Calu3 (cell line): Measurements from ENCODE around the gene ZNF547. TPM values are rescaled to one million over a fixed set of nuclear protein-coding genes. Genes with fewer than 3 reads are reported as not detected.

Source experiments
- BruUV-seq: library from RNA; stranded (reverse); fragments of 400-500 nt; replicated peaks from 2 replicates; lab custom pipeline; 2021; lab: Mats Ljungman, UMichigan
- CTCF ChIA-PET: fragments of 300-600 bp; sonication (Branson Sonifier 250); formaldehyde crosslinking; loops from one replicate; lab custom pipeline; 2022; ENCODE audit warnings: antibody characterized with exemption; lab: Charles Lee
- DNase-seq: peaks from one replicate; pipeline ENCODE4 v3.0.0; 2022
- H3K27ac Mint-ChIP-seq: one replicate; pipeline ENCODE4 v1.8.0; 2022; ENCODE audit warnings: mixed read lengths; ENCODE audit not compliant: unreplicated experiment
- H3K27me3 Mint-ChIP-seq: one replicate; pipeline ENCODE4 v1.8.0; 2022; ENCODE audit warnings: mixed read lengths; ENCODE audit not compliant: unreplicated experiment
- H3K36me3 Mint-ChIP-seq: one replicate; pipeline ENCODE4 v1.8.0; 2022; ENCODE audit warnings: mild to moderate bottlenecking, moderate library complexity, mixed read lengths; ENCODE audit not compliant: insufficient read depth, unreplicated experiment
- H3K4me1 Mint-ChIP-seq: one replicate; pipeline ENCODE4 v1.8.0; 2022; ENCODE audit warnings: mild to moderate bottlenecking, low read depth, mixed read lengths; ENCODE audit not compliant: unreplicated experiment
- H3K4me3 Mint-ChIP-seq: one replicate; pipeline ENCODE4 v1.8.0; 2022; ENCODE audit warnings: mild to moderate bottlenecking, low read depth, moderate library complexity, mixed read lengths; ENCODE audit not compliant: unreplicated experiment
- H3K9me3 Mint-ChIP-seq: one replicate; pipeline ENCODE4 v1.8.0; 2022; ENCODE audit warnings: low read depth, mixed read lengths; ENCODE audit not compliant: unreplicated experiment
- intact Hi-C: fragments of 100-400 bp; cut with micrococcal nuclease; formaldehyde crosslinking; loops from one replicate; pipeline ENCODE4 v1.10.0; 2022; ENCODE audit not compliant: unreplicated experiment
- total RNA-seq: library from RNA; stranded (reverse); gene quantifications from 2 replicates; pipeline ENCODE4 v1.2.3, GENCODE V29; 2022
- TF ChIP-seq, protein P1 (sequence below): fragments of 200-600 bp; IDR thresholded peaks from one replicate; pipeline ENCODE4 v1.8.0; 2022; ENCODE audit warnings: antibody characterized with exemption; ENCODE audit not compliant: unreplicated experiment

The ZNF547 gene
- total RNA-seq, 1 experiment from 2014 or later, result 7.2 TPM

DNA sequence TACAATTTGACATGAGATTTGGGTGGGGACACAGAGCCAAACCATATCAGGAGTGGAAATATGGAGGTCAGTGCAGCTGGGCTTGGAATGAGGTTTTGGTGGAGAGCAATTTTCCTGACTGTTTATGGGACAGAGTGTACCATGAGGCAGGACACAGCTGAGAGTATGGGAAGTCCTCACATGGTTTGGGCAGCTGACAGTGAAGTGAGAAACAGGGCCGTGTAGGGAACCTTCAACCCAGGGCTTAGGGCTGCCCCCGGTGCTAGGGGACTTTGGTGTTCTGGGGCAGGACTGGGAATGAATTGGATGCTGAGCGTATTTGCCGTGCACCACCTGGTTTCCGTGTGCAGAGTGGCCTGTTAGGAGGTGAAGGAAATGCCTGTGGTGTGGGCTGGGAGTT is 32.4 kb downstream of the ZNF547 start:
- Mint-ChIP-seq H3K9me3 (peaks cover 36% of the 10 kb centered on the region), H3K27me3 (no peaks in the 10 kb centered on the region), H3K4me1 (peaks cover 5% of the 10 kb centered on the region), H3K4me3 (no peak overlapping the region), H3K36me3 (peaks cover 22% of the 10 kb centered on the region), H3K27ac (no peak overlapping the region)
- no peak for DNase-seq
- BruUV-seq, result no TSS peak
- TF ChIP-seq, protein P1, sequence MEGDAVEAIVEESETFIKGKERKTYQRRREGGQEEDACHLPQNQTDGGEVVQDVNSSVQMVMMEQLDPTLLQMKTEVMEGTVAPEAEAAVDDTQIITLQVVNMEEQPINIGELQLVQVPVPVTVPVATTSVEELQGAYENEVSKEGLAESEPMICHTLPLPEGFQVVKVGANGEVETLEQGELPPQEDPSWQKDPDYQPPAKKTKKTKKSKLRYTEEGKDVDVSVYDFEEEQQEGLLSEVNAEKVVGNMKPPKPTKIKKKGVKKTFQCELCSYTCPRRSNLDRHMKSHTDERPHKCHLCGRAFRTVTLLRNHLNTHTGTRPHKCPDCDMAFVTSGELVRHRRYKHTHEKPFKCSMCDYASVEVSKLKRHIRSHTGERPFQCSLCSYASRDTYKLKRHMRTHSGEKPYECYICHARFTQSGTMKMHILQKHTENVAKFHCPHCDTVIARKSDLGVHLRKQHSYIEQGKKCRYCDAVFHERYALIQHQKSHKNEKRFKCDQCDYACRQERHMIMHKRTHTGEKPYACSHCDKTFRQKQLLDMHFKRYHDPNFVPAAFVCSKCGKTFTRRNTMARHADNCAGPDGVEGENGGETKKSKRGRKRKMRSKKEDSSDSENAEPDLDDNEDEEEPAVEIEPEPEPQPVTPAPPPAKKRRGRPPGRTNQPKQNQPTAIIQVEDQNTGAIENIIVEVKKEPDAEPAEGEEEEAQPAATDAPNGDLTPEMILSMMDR, result no peak
- CTCF ChIA-PET, result no interaction called here
- intact Hi-C loops, result no loop called here

DNA sequence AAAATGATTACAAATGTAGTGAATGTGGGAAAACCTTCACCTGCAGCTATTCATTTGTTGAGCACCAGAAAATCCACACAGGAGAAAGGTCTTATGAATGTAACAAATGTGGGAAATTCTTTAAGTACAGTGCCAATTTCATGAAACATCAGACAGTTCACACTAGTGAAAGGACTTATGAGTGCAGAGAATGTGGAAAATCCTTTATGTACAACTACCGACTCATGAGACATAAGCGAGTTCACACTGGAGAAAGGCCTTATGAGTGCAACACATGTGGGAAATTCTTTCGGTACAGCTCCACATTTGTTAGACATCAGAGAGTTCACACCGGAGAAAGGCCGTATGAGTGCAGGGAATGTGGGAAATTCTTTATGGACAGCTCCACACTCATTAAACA is 35.5 kb downstream of the ZNF547 start:
- Mint-ChIP-seq H3K9me3 (peaks cover 48% of the 10 kb centered on the region), H3K36me3 (peaks cover 20% of the 10 kb centered on the region), H3K27ac (no peak overlapping the region), H3K4me3 (no peak overlapping the region), H3K27me3 (no peaks in the 10 kb centered on the region), H3K4me1 (no peaks in the 10 kb centered on the region)
- BruUV-seq, result no TSS peak
- intact Hi-C loops, result no loop called here
- no peak for DNase-seq
- CTCF ChIA-PET, result no interaction called here
- TF ChIP-seq, protein P1, result no peak

DNA sequence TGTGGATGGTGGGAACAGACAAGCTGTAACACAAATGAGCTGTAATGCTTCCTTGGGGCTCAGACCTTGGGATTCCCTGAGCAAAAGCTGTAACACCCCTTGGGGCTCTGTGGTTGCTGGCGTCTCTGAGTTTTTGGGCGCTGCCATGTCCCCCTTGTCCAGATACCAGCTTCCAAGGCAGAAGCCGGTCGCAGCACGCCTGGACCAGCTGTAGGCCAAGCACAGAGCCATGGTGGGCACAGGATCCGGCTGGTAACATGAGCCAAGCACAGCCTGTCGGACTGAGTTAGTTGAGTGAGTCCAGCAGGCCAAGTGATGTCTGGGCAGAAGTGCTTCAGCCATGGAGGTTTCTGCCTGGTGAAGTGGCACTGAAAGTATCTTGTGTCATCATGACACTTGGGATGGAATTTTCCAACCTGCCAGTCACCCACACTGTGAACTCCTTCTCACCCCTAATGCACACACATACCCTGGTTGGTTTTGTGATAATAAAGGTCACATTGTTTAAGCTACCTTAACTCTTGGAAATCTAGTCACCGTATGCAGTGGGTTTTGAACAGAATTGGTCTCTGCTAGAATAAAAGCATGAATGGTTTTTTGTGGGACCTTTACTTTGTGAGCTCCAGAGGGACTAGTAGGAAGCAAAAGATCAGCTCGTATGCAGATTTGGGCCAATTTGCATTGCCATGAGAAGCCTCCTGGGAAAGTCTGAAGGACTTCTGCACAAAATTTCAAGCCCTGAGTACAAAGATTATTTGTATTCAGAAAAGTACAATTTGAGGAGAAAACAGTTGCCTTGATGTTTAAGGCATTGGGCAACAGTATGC is 40.6 kb downstream of the ZNF547 start:
- no peak for DNase-seq
- Mint-ChIP-seq H3K27ac (no peak overlapping the region), H3K9me3 (peaks cover 20% of the 10 kb centered on the region), H3K4me3 (no peak overlapping the region), H3K36me3 (no peaks in the 10 kb centered on the region), H3K27me3 (no peaks in the 10 kb centered on the region), H3K4me1 (no peaks in the 10 kb centered on the region)
- CTCF ChIA-PET, result no interaction called here
- intact Hi-C loops, result no loop called here
- no TSS peak for BruUV-seq
- TF ChIP-seq, protein P1, result no peak

DNA sequence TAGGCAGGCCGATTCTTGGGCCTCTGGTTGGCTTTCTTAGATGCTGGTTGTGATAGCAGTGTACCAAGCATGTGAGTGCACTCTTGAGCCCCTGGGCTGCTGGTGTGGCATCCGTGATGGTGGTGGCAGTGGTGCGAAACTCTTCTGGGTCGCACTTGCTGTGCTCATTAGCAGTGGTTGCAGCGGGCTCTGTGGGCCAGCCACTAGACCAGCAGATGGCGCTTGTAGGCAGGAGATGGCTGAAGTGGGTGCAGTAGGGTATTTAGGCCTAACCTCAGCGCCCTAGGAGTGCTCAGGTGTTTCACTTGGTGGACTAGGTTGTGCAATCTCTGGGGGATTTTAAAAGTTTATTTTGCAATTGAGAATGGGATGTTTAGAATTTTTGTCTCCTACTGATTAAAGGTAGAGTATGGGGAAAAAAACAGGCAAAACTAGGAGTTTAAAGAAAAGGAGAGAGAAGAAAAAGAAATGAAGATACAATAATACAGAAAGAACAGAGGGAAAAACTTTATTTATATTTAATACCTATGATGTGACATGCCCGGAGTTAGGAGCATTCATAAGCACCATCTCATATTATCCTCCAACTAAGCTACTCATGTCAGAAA is 43.3 kb downstream of the ZNF547 start:
- Mint-ChIP-seq H3K36me3 (peaks cover 10% of the 10 kb centered on the region), H3K27me3 (no peaks in the 10 kb centered on the region), H3K4me3 (no peak overlapping the region), H3K27ac (no peak overlapping the region), H3K4me1 (peaks cover 6% of the 10 kb centered on the region), H3K9me3 (peaks cover 19% of the 10 kb centered on the region)
- TF ChIP-seq, protein P1, result peak; percentile 29
- DNase-seq, result peak; percentile 32
- BruUV-seq, result no TSS peak
- intact Hi-C loops, result no loop called here
- CTCF ChIA-PET, result no interaction called here
